IMR-90 (cell line): ENCODE measurements around the gene DDX41. TPM values are rescaled to one million over a fixed set of nuclear protein-coding genes. Genes with fewer than 3 reads are reported as not detected.

Experiments used
- ATAC-seq: fragments of 200-7000 bp; cut with Tn5 transposase; 2 replicates; pipeline ENCODE4 v1.9.1; 2020; ENCODE audit warnings: low read depth, mild to moderate bottlenecking, moderate library complexity
- BruUV-seq: library from RNA; stranded (reverse); fragments of 400-500 nt; replicated peaks from 2 replicates; lab custom pipeline; 2021; lab: Mats Ljungman, UMichigan
- CTCF ChIA-PET: fragments of 300-600 bp; formaldehyde crosslinking; extraction: SDS; loops from one replicate; lab custom pipeline; 2021; ENCODE audit warnings: antibody characterized with exemption; lab: Yijun Ruan, JAX
- POLR2A ChIA-PET: fragments of 300-600 bp; sonication (Branson Sonifier 250); formaldehyde crosslinking; loops from one replicate; lab custom pipeline; 2022; ENCODE audit warnings: antibody characterized with exemption; ENCODE audit not compliant: unreplicated experiment; lab: Charles Lee
- DNase-seq: peaks from one replicate; pipeline ENCODE4 v3.0.0; 2013
- H2AFZ ChIP-seq: replicated peaks from 2 replicates; pipeline ENCODE3; 2013; ENCODE audit warnings: low read length, mild to moderate bottlenecking; ENCODE audit not compliant: poor library complexity
- H2AK5ac ChIP-seq: 2 replicates; pipeline ENCODE4 v1.6.1; 2013; ENCODE audit warnings: low read depth, low read length, inconsistent platforms
- H2AK9ac ChIP-seq: replicated peaks from 2 replicates; pipeline ENCODE3; 2013; ENCODE audit warnings: mild to moderate bottlenecking, low read depth, low read length, moderate library complexity; ENCODE audit not compliant: poor library complexity
- H2BK120ac ChIP-seq: 2 replicates; pipeline ENCODE4 v1.6.1; 2013; ENCODE audit warnings: low read depth, low read length, inconsistent platforms
- H2BK15ac ChIP-seq: 3 replicates; pipeline ENCODE4 v1.6.1; 2013; ENCODE audit warnings: low read depth, low read length, inconsistent platforms
- H2BK20ac ChIP-seq: 2 replicates; pipeline ENCODE4 v1.6.1; 2013; ENCODE audit warnings: low read depth, mild to moderate bottlenecking, inconsistent platforms, low read length, moderate library complexity
- H2BK5ac ChIP-seq: 2 replicates; pipeline ENCODE4 v1.6.1; 2013; ENCODE audit warnings: mild to moderate bottlenecking, low read depth, low read length, inconsistent platforms; ENCODE audit not compliant: poor library complexity, severe bottlenecking
- H3K14ac ChIP-seq: replicated peaks from 2 replicates; pipeline ENCODE4 v1.6.1; 2013; ENCODE audit warnings: low read depth, low read length, inconsistent platforms
- H3K18ac ChIP-seq: 2 replicates; pipeline ENCODE4 v1.6.1; 2013; ENCODE audit warnings: low read depth, low read length, control low read depth
- H3K23ac ChIP-seq: 2 replicates; pipeline ENCODE4 v1.6.1; 2013; ENCODE audit warnings: low read depth, low read length, inconsistent platforms
- H3K27ac ChIP-seq: 2 replicates; pipeline ENCODE4 v1.5.1; 2013; ENCODE audit warnings: mild to moderate bottlenecking, control low read depth, low read length; ENCODE audit not compliant: insufficient read depth
- H3K27me3 ChIP-seq: 2 replicates; pipeline ENCODE4 v1.6.1; 2013; ENCODE audit warnings: low read length; ENCODE audit not compliant: control insufficient read depth, insufficient read depth
- H3K36me3 ChIP-seq: 2 replicates; pipeline ENCODE4 v1.6.1; 2013; ENCODE audit warnings: low read length, mixed read lengths; ENCODE audit not compliant: control insufficient read depth, insufficient read depth
- H3K4ac ChIP-seq: 2 replicates; pipeline ENCODE4 v1.6.1; 2013; ENCODE audit warnings: low read depth, low read length, inconsistent platforms
- H3K4me1 ChIP-seq: 2 replicates; pipeline ENCODE4 v1.6.1; 2013; ENCODE audit warnings: low read length, mixed read lengths; ENCODE audit not compliant: control insufficient read depth, insufficient read depth
- H3K4me2 ChIP-seq: 2 replicates; pipeline ENCODE4 v1.6.1; 2013; ENCODE audit warnings: low read depth, mild to moderate bottlenecking, control low read depth, low read length, moderate library complexity
- H3K4me3 ChIP-seq: 2 replicates; pipeline ENCODE4 v1.5.1; 2013; ENCODE audit warnings: low read depth, mild to moderate bottlenecking, control low read depth, low read length, moderate library complexity; ENCODE audit not compliant: insufficient read depth
- H3K56ac ChIP-seq: 2 replicates; pipeline ENCODE4 v1.6.1; 2013; ENCODE audit warnings: low read length, inconsistent platforms; ENCODE audit not compliant: insufficient read depth; ENCODE audit errors: extremely low read depth
- H3K79me1 ChIP-seq, 2 experiments: 2 replicates each; pipeline ENCODE4 v1.6.1; 2013; ENCODE audit warnings: low read length in 2 of 2, inconsistent platforms in 1 of 2, low read depth in 1 of 2
- H3K9ac ChIP-seq: 2 replicates; pipeline ENCODE4 v1.6.1; 2013; ENCODE audit warnings: low read depth, low read length, control low read depth
- H3K9me1 ChIP-seq: 2 replicates; pipeline ENCODE4 v1.6.1; 2013; ENCODE audit warnings: low read length, inconsistent platforms; ENCODE audit not compliant: insufficient read depth
- H3K9me3 ChIP-seq: 2 replicates; pipeline ENCODE4 v1.6.1; 2013; ENCODE audit warnings: low read length; ENCODE audit not compliant: control insufficient read depth, insufficient read depth
- H4K20me1 ChIP-seq: 2 replicates; pipeline ENCODE4 v1.6.1; 2013; ENCODE audit warnings: low read length, inconsistent platforms; ENCODE audit not compliant: insufficient read depth
- H4K5ac ChIP-seq: 2 replicates; pipeline ENCODE4 v1.6.1; 2013; ENCODE audit warnings: mild to moderate bottlenecking, low read depth, low read length, control low read depth
- H4K8ac ChIP-seq, 2 experiments: 2 replicates each; pipeline ENCODE4 v1.6.1; 2013; ENCODE audit warnings: low read depth in 2 of 2, low read length in 2 of 2, control low read depth in 1 of 2, inconsistent platforms in 1 of 2
- H4K91ac ChIP-seq: 2 replicates; pipeline ENCODE4 v1.6.1; 2013; ENCODE audit warnings: low read depth, low read length, inconsistent platforms; ENCODE audit not compliant: insufficient read depth
- CHD1 ChIP-seq: IDR thresholded peaks from 2 replicates; pipeline ENCODE4 v1.6.1; 2012; ENCODE audit warnings: low read depth, low read length, improper control_type of control experiment
- WGBS, 2 experiments: methylation state at CpG; one replicate each; pipeline versions ENCODE4 v1.1.5 to v1.1.7; 2013; ENCODE audit warnings: missing lambda C conversion rate in 2 of 2; ENCODE audit not compliant: insufficient read length in 1 of 2; ENCODE audit errors: extremely low coverage in 2 of 2; 5-methylcytosine and 5-hydroxymethylcytosine counted together
- dilution Hi-C: fragments of 300-500 bp; cut with HindIII; formaldehyde crosslinking; loops from one replicate; pipeline ENCODE4 v1.14.3; 2018; ENCODE audit warnings: low sequenced_read_pairs; ENCODE audit not compliant: unreplicated experiment
- in situ Hi-C: fragments of 300-500 bp; cut with MboI; formaldehyde crosslinking; loops from 3 replicates; pipeline ENCODE4 v1.14.3; 2019; ENCODE audit warnings: low sequenced_read_pairs, inconsistent platforms, mixed read lengths
- intact Hi-C: fragments of 100-400 bp; cut with micrococcal nuclease; formaldehyde crosslinking; loops from 2 replicates; pipeline ENCODE4 v1.10.0; 2022
- polyA plus RNA-seq, 3 experiments: library from polyadenylated mRNA; depleted of rRNA; stranded (reverse); fragments of >200 nt; gene quantifications; 2 replicates each; pipeline ENCODE4 v1.2.3, GENCODE V29; 2012; ENCODE audit warnings: low replicate concordance in 1 of 3
- total RNA-seq: library from RNA; depleted of rRNA; stranded (reverse); fragments of >200 nt; gene quantifications from 2 replicates; pipeline ENCODE4 v1.2.3, GENCODE V29; 2012

Gene DDX41
- total and polyA plus RNA-seq, 2 of the 4 experiments (the other 2 are of a cell fraction) = 130 to 170 TPM

DNA sequence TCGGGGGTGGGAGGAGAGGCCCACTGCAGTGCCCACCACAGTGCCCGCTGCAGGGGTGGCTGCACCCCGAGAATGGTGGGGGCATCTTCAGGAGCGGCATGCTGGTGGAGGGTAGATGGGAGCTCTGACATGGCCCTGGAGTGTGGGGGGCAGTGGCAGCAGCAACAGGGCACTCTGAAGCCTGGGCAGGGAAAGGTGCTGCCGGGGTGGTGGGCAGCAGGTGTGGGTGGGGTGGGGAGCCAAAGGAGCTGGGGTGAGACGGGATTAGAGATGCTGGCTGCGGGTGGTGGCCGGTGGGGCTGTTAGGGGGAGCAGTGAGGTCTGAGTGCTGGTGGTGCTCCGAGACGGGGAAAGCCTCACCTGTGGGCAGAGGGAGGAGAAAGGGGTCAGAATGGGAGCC, 19.6 kb upstream of the DDX41 start:
- intact Hi-C loops = no loop called here
- H3K27me3 ChIP-seq = no peaks in the 10 kb centered on the region
- TF ChIP-seq CHD1 = no peak

More for the DNA sequence above, 19.6 kb upstream of the DDX41 start:
- Histone ChIP-seq H2BK120ac (no peak overlapping the region; the same call in 1 of the 2 replicates), H3K9me3 (no peaks in the 10 kb centered on the region), H4K5ac (no peak overlapping the region), H2AK9ac (no peak overlapping the region), H3K9ac (no peak overlapping the region), H2BK20ac (no peak overlapping the region), H3K27ac (peak overlapping the region; percentile 83; the same call in 1 of the 2 replicates), H3K56ac (no peak overlapping the region), H4K20me1 (peaks cover 32% of the 10 kb centered on the region), H3K9me1 (peaks cover 29% of the 10 kb centered on the region), H3K79me1 (peaks cover 50 to 76% of the 10 kb centered on the region in 2 experiments), H3K4me1 (peaks cover 30% of the 10 kb centered on the region), H3K18ac (no peak overlapping the region), H3K4me3 (no peak overlapping the region), H2BK5ac (peak overlapping the region; percentile 90), H3K4me2 (no peak overlapping the region), H4K8ac (0 out of 4 replicates have a peak overlapping the region, but pooled peaks of 1 of the 2 experiments have one; percentile 44), H3K14ac (no peak overlapping the region), H4K91ac (no peak overlapping the region), H3K23ac (0 out of 2 replicates have a peak overlapping the region, but pooled peaks have one; percentile 5), H3K4ac (peak overlapping the region; percentile 62; the same call in 1 of the 2 replicates), H3K36me3 (peaks cover 56% of the 10 kb centered on the region), H2AK5ac (no peak overlapping the region), H2AFZ (no peak overlapping the region), H2BK15ac (no peak overlapping the region)
- BruUV-seq = no TSS peak
- DNase-seq (no peak), ATAC-seq (no peak)
- 93% methylated on average over 8 of the region's 10 CpGs; no CpG with 5 or more reads in 1 of the 2 experiments for WGBS, 2 experiments
- CTCF ChIA-PET = no interaction called here
- in situ Hi-C loops = no loop called here
- dilution Hi-C loops = no loop called here
- POLR2A ChIA-PET = interaction anchor here (0.6 kb wide), 1 partner anchor 56 kb away, joined by 4 read pairs; no protein-coding TSS in a partner anchor
